Mucosa of rectum (tissue), 2 donors: ENCODE measurements around the gene SLCO4A1.
A peak's percentile ranks its signal among the peaks of the same experiment; 100 is the strongest.

ENCODE experiments used
- H3K27ac ChIP-seq, 2 donors: one replicate each; pipeline ENCODE4 v1.7.0; 2013; ENCODE audit warnings: inconsistent platforms in 2 of 2, low read depth in 2 of 2, low read length in 2 of 2
- H3K27me3 ChIP-seq, 2 donors: one replicate each; pipeline ENCODE4 v1.7.0; 2013; ENCODE audit warnings: low read length in 2 of 2; ENCODE audit not compliant: control insufficient read depth in 2 of 2, insufficient read depth in 2 of 2
- H3K36me3 ChIP-seq, 2 donors: one replicate each; pipeline ENCODE4 v1.7.0; 2013; ENCODE audit warnings: low read length in 2 of 2; ENCODE audit not compliant: control insufficient read depth in 2 of 2, insufficient read depth in 2 of 2
- H3K4me1 ChIP-seq, 2 donors: one replicate each; pipeline ENCODE4 v1.7.0; 2013; ENCODE audit warnings: low read length in 2 of 2, mild to moderate bottlenecking in 1 of 2; ENCODE audit not compliant: control insufficient read depth in 2 of 2, insufficient read depth in 2 of 2
- H3K4me3 ChIP-seq, 2 donors: one replicate each; pipeline ENCODE4 v1.7.0; 2013; ENCODE audit warnings: low read length in 2 of 2
- H3K9ac ChIP-seq, 2 donors: one replicate each; pipeline ENCODE4 v1.7.0; 2013; ENCODE audit warnings: low read length in 2 of 2, low read depth in 1 of 2, mild to moderate bottlenecking in 1 of 2
- H3K9me3 ChIP-seq, 2 donors: one replicate each; pipeline ENCODE4 v1.7.0; 2013; ENCODE audit warnings: low read length in 2 of 2; ENCODE audit not compliant: control insufficient read depth in 2 of 2
- donor health status: healthy.
- donor health status: Normal muscosa, but diverticular disease.

Gene SLCO4A1

DNA sequence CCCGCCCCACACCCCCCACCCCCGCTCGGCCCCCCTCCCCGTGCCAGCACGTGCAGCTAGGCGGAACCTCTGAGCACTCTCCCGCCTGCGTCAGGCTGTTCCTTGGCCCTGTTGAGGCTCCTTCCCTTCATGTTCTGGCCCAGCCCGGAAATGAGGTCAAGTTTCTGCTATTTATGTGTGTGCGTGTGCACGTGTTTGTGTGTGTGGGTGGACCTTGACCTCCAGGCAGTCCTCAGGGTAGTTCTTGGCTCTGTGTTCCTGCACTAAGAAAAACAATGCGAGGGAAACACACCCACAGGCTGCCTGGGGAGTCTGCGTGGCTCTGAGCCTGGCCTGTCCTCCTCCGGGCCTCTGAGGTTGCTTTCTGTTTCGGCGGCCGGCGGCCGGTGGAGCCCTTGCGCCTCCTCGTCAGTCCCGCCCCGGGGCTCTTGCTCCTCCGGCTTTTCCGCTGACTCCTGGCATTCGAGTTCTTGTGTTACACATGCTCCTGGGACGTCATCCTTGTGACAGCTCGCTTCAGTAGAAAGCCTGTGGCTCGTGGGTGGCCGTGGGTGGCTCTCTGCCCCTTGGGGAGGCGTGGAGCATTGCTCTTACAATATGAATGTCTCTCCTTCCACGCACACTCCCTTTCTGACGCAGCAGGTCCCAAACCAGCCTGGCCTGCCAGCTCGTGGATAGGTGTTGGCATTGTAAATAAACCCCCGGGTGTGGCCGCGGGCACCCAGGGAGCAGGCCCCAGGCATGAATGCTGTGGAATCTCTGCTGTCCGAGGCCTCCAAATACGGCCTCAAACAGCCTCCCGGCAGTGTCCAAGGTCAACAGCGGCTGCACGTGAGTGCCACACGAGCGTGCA lies 10.0 kb downstream of the SLCO4A1 start:
- peak overlapping the region; percentile 84 to 89 for H3K9ac ChIP-seq
- H3K27me3 ChIP-seq: no peaks in the 10 kb centered on the region
- H3K27ac ChIP-seq: peak overlapping the region; percentile 99 to 100
- H3K36me3 ChIP-seq: peaks cover 0 to 2% of the 10 kb centered on the region in 2 donors
- no peaks in the 10 kb centered on the region for H3K9me3 ChIP-seq
- H3K4me3 ChIP-seq: peak overlapping the region; percentile 60 to 69
- peaks cover 42 to 44% of the 10 kb centered on the region in 2 donors for H3K4me1 ChIP-seq

DNA sequence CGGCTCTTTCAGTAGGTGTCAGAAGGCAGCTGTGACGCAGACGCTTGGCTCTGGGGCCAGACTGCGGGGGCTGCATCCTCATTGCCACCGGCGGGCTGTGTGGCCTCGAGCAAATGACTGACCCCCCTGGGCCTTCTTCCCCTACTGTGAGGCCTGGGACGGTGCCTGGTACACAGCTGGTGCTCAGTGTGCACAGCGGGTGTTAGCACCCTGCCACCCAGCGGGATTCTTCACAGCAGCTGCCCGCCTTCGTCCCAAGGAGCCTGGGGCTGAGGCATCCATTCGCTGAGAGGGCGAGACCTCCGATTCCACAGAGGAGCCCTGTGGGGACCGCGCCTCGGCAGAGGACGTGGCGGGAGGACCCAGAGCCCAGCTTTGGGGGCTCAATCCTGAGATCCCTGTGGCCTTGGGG lies 10.6 kb downstream of the SLCO4A1 start:
- no peaks in the 10 kb centered on the region for H3K9me3 ChIP-seq
- H3K27me3 ChIP-seq: no peaks in the 10 kb centered on the region
- H3K27ac ChIP-seq: peak overlapping the region; percentile 99 to 100
- peak overlapping the region; percentile 84 to 89 for H3K9ac ChIP-seq
- peaks cover 0 to 2% of the 10 kb centered on the region in 2 donors for H3K36me3 ChIP-seq
- H3K4me3 ChIP-seq: peak overlapping the region; percentile 60 to 69
- H3K4me1 ChIP-seq: peaks cover 36 to 41% of the 10 kb centered on the region in 2 donors

DNA sequence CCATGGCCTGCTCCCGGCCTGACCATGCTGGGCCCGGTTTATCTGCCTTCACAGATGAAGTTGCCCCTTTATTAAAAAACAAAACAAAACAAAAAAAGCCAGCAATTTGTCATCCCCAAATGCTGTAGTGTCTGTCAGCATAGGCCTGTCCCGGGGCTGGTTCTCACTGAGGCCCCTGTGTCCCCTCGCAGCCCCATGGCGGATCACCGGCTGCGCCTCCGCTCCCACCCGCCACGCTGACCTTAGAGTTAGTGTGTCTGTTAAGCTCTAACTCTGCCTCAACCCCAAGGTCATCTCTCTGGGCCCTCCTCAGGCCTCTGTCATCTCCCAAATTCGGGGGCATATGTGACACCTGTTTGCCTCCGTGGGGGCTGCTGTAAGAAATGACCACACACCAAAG lies 11.1 kb downstream of the SLCO4A1 start:
- peak overlapping the region; percentile 84 to 89 for H3K9ac ChIP-seq
- H3K9me3 ChIP-seq: no peaks in the 10 kb centered on the region
- no peaks in the 10 kb centered on the region for H3K27me3 ChIP-seq
- H3K27ac ChIP-seq: peak overlapping the region; percentile 99 to 100
- H3K4me3 ChIP-seq: peak overlapping the region in 1 of 2 donors; percentile 60
- H3K36me3 ChIP-seq: peaks cover 0 to 2% of the 10 kb centered on the region in 2 donors
- peaks cover 32 to 36% of the 10 kb centered on the region in 2 donors for H3K4me1 ChIP-seq

DNA sequence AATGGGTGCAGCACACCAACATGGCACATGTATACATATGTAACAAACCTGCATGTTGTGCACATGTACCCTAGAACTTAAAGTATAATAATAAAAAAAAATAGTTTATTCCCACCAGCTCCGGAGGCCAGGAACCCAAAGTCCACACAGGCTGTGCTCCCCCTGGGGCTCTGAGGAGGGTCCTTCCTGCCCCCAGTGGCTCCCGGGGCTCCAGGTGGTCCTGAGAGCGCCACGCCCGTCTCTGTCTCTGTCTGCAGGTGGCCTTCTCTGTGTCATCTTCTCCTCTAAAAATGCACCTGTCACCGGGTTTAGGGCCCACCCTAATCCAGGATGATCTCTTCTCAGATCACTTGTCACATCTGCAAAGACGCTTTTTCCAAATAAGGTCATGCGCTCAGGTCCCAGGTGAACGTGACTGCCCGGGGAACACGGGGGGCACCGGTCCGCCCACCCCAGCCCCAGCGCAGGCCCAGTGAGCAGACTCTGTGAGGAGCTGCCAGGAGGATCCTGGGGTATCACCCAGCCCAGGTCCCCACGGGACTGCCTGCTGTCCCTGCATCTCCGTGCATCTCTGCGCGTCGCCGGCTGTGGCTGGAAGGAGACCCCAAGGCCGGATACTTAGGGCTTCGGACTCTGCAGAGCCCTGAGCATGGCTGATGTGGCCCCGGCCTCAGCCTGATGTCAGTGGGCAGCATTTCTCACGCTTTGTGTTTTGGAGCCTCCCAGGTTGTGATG lies 11.8 kb downstream of the SLCO4A1 start:
- H3K4me1 ChIP-seq: peaks cover 30 to 33% of the 10 kb centered on the region in 2 donors
- peak overlapping the region in 1 of 2 donors; percentile 18 for H3K9ac ChIP-seq
- H3K27ac ChIP-seq: no peak overlapping the region
- no peak overlapping the region for H3K4me3 ChIP-seq
- no peaks in the 10 kb centered on the region for H3K27me3 ChIP-seq
- H3K9me3 ChIP-seq: no peaks in the 10 kb centered on the region
- peaks cover 0 to 2% of the 10 kb centered on the region in 2 donors for H3K36me3 ChIP-seq

DNA sequence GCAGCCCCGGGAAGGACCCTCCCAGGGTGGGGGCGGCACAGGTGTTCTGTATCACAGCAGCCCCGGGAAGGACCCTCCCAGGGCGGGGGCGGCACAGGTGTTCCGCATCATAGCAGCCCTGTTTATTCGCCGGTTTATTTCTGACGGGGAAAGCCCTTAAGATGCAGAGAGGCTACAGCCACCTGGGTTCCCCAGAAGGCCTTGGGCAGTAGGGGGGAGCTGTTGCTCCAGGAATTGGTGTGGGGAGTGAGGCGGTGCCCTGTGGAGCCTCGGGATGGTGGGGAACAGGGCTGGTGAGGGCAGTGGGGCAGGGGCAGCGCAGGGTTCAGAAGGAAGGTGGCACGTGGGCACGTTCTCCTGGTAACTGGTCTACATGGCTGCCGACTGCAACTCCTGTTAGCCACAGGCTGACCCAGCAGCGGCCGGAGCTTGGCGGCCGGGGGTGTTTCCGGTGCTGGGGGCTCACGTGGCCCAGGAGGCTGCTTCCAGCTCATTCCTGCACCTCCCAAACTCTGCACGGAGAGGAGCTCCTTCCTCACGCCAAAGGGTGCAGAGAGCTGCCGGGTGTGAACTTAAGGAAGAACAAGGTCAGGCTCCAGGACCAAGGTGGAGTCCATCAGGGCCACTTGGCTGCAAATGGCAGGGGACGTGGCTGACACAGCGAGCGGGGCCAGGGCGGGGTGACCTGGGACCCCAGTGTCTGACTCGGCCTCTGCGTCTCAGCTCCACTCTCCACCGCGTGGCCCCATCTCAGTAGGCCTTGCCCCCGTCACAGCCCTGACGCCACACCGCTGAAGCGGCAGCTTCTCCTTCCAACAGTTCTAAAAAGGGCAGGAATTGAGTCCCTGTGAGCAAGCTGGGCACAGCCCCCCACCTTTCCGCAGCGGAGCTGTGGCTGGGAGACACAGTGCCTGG lies 13.2 kb downstream of the SLCO4A1 start:
- H3K4me3 ChIP-seq: no peak overlapping the region
- H3K9me3 ChIP-seq: no peaks in the 10 kb centered on the region
- no peak overlapping the region for H3K27ac ChIP-seq
- no peaks in the 10 kb centered on the region for H3K27me3 ChIP-seq
- no peak overlapping the region for H3K9ac ChIP-seq
- peaks cover 0 to 2% of the 10 kb centered on the region in 2 donors for H3K36me3 ChIP-seq
- H3K4me1 ChIP-seq: peaks cover 30% of the 10 kb centered on the region in 2 donors

DNA sequence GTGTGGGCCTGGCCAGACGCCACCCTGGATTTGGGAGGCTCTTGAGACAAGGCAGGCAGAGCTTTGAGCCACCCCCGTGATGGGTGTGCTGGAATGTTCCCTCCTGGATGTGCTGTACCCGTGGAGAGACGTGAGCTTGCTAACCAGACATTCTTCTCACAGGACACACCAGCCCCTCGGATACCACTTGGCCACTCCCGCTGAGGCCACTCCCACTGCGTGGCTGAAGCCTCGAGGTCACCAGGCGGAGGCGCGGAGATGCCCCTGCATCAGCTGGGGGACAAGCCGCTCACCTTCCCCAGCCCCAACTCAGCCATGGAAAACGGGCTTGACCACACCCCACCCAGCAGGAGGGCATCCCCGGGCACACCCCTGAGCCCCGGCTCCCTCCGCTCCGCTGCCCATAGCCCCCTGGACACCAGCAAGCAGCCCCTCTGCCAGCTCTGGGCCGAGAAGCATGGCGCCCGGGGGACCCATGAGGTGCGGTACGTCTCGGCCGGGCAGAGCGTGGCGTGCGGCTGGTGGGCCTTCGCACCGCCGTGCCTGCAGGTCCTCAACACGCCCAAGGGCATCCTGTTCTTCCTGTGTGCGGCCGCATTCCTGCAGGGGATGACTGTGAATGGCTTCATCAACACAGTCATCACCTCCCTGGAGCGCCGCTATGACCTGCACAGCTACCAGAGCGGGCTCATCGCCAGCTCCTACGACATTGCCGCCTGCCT lies 14.1 kb downstream of the SLCO4A1 start:
- Histone ChIP-seq H3K27ac (no peak overlapping the region), H3K9ac (no peak overlapping the region), H3K4me3 (no peak overlapping the region), H3K9me3 (no peaks in the 10 kb centered on the region), H3K36me3 (no peaks in the 10 kb centered on the region), H3K27me3 (no peaks in the 10 kb centered on the region), H3K4me1 (peaks cover 22 to 23% of the 10 kb centered on the region in 2 donors)

DNA sequence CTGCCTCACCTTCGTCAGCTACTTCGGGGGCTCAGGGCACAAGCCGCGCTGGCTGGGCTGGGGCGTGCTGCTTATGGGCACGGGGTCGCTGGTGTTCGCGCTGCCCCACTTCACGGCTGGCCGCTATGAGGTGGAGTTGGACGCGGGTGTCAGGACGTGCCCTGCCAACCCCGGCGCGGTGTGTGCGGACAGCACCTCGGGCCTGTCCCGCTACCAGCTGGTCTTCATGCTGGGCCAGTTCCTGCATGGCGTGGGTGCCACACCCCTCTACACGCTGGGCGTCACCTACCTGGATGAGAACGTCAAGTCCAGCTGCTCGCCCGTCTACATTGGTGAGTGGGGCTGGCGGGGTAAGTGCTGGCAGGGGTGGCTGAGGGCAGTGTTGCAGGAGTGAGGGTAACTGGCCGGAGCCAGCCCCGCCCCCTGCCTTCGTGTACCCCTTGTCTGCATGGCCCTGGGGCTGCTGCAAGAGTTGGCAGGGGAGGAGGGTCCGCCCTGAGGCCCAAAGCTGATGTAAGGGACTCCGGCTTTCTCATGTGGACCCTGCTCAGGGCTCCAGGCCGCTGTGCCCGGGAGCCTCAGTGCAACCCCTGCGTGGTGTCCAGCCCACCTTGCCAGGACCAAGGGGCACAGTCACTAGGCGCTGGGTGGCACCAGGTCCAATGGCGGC lies 14.8 kb downstream of the SLCO4A1 start:
- Histone ChIP-seq H3K27me3 (no peaks in the 10 kb centered on the region), H3K36me3 (no peaks in the 10 kb centered on the region), H3K9ac (no peak overlapping the region), H3K9me3 (no peaks in the 10 kb centered on the region), H3K4me1 (peaks cover 18 to 19% of the 10 kb centered on the region in 2 donors), H3K27ac (no peak overlapping the region), H3K4me3 (no peak overlapping the region)

DNA sequence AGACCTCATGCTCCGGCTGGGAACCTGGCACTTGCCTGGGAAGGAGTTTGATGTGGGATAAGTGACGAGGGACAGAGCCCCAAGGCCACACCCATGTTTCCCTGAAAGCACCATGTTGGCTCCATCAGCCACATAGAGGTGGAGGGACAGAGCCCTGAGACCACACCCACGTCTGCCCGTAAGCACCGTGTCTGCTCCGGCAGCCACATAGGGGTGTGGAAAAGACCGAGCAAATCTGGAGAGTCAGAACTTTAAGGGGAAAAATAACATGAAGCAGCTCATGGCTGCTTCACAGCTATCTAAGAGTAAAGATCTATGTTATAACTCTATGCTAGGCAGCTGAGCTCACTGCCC lies 15.3 kb downstream of the SLCO4A1 start:
- no peaks in the 10 kb centered on the region for H3K27me3 ChIP-seq
- no peak overlapping the region for H3K27ac ChIP-seq
- no peaks in the 10 kb centered on the region for H3K9me3 ChIP-seq
- H3K9ac ChIP-seq: no peak overlapping the region
- peaks cover 13 to 14% of the 10 kb centered on the region in 2 donors for H3K4me1 ChIP-seq
- no peak overlapping the region for H3K4me3 ChIP-seq
- no peaks in the 10 kb centered on the region for H3K36me3 ChIP-seq

DNA sequence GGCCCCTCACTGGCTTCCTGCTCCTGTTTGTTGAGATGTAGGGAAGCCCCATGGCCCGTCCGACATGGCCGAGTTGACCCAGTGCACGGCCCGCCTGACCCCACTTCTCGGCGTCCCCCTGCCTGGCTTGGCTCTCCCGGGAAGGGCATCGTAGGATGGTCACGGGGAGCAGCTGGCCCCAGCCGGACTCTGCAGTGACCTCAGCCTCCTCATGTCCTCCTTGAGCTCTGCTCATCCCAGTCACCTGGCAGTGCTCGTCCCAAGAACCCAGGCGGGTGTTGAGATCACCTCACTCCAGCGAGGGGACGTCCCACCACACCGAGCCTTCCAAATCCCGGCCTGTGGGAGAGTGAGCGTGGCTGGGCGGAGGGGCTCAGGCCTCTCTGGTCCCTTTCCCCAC lies 15.7 kb downstream of the SLCO4A1 start:
- no peak overlapping the region for H3K4me3 ChIP-seq
- no peak overlapping the region for H3K9ac ChIP-seq
- no peaks in the 10 kb centered on the region for H3K27me3 ChIP-seq
- no peak overlapping the region for H3K27ac ChIP-seq
- H3K36me3 ChIP-seq: no peaks in the 10 kb centered on the region
- H3K9me3 ChIP-seq: no peaks in the 10 kb centered on the region
- H3K4me1 ChIP-seq: peaks cover 10% of the 10 kb centered on the region in 2 donors
